Measurements from ENCODE around the gene PMM1. TPM values are rescaled to one million over a fixed set of nuclear protein-coding genes. Genes with fewer than 3 reads are reported as not detected.

Gene PMM1
- total and polyA plus RNA-seq, 2 of the 13 experiments (the other 11 are each of a cell fraction or from before 2014, with no cell fraction given) = 17.8 to 95.6 TPM

GRCh38 chr22:41620589-41621098 lies 31.0 kb upstream of the PMM1 start, which contains the start of gene DESI1 (continued):
- TF ChIP-seq, protein P1, sequence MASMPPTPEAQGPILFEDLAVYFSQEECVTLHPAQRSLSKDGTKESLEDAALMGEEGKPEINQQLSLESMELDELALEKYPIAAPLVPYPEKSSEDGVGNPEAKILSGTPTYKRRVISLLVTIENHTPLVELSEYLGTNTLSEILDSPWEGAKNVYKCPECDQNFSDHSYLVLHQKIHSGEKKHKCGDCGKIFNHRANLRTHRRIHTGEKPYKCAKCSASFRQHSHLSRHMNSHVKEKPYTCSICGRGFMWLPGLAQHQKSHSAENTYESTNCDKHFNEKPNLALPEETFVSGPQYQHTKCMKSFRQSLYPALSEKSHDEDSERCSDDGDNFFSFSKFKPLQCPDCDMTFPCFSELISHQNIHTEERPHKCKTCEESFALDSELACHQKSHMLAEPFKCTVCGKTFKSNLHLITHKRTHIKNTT (CRISPR knock-in tag; IDR thresholded peaks at IDR 0.05) = no peak
- TF ChIP-seq NONO (IDR thresholded peaks at IDR 0.05) = no peak
- peak; percentile 15; the same call in 1 of the 2 replicates for TF ChIP-seq NONO (CRISPR knock-in tag; conservative IDR thresholded peaks at IDR 0.05)
- TF ChIP-seq ZNF274 (CRISPR knock-in tag; IDR thresholded peaks at IDR 0.05) = peak; percentile 51; the same call in 1 of the 2 replicates
- peak; percentile 46; the same call in 1 of the 2 replicates for TF ChIP-seq ZNF772 (CRISPR knock-in tag; IDR thresholded peaks at IDR 0.05)
- TF ChIP-seq, protein P2, sequence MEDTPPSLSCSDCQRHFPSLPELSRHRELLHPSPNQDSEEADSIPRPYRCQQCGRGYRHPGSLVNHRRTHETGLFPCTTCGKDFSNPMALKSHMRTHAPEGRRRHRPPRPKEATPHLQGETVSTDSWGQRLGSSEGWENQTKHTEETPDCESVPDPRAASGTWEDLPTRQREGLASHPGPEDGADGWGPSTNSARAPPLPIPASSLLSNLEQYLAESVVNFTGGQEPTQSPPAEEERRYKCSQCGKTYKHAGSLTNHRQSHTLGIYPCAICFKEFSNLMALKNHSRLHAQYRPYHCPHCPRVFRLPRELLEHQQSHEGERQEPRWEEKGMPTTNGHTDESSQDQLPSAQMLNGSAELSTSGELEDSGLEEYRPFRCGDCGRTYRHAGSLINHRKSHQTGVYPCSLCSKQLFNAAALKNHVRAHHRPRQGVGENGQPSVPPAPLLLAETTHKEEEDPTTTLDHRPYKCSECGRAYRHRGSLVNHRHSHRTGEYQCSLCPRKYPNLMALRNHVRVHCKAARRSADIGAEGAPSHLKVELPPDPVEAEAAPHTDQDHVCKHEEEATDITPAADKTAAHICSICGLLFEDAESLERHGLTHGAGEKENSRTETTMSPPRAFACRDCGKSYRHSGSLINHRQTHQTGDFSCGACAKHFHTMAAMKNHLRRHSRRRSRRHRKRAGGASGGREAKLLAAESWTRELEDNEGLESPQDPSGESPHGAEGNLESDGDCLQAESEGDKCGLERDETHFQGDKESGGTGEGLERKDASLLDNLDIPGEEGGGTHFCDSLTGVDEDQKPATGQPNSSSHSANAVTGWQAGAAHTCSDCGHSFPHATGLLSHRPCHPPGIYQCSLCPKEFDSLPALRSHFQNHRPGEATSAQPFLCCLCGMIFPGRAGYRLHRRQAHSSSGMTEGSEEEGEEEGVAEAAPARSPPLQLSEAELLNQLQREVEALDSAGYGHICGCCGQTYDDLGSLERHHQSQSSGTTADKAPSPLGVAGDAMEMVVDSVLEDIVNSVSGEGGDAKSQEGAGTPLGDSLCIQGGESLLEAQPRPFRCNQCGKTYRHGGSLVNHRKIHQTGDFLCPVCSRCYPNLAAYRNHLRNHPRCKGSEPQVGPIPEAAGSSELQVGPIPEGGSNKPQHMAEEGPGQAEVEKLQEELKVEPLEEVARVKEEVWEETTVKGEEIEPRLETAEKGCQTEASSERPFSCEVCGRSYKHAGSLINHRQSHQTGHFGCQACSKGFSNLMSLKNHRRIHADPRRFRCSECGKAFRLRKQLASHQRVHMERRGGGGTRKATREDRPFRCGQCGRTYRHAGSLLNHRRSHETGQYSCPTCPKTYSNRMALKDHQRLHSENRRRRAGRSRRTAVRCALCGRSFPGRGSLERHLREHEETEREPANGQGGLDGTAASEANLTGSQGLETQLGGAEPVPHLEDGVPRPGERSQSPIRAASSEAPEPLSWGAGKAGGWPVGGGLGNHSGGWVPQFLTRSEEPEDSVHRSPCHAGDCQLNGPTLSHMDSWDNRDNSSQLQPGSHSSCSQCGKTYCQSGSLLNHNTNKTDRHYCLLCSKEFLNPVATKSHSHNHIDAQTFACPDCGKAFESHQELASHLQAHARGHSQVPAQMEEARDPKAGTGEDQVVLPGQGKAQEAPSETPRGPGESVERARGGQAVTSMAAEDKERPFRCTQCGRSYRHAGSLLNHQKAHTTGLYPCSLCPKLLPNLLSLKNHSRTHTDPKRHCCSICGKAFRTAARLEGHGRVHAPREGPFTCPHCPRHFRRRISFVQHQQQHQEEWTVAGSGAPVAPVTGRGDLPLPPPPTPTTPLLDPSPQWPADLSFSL (CRISPR knock-in tag; IDR thresholded peaks at IDR 0.05) = no peak
- TF ChIP-seq ZNF75D (CRISPR knock-in tag; IDR thresholded peaks at IDR 0.05; ENCODE audit: borderline replicate concordance) = no peak
- TF ChIP-seq NCOA5 (CRISPR knock-in tag; IDR thresholded peaks at IDR 0.05) = no peak
- no peak for TF ChIP-seq ZFP1 (CRISPR knock-in tag; IDR thresholded peaks at IDR 0.05)
- TF ChIP-seq ZNF256 (CRISPR knock-in tag; conservative IDR thresholded peaks at IDR 0.05) = no peak
- TF ChIP-seq CBX2 (IDR thresholded peaks at IDR 0.05; ENCODE audit: low read depth, low read length) = no peak
- no peak for TF ChIP-seq CBX2 (CRISPR knock-in tag; IDR thresholded peaks at IDR 0.05; ENCODE audit: low read depth)
- 0 out of 2 replicates have a peak, but pooled peaks have one; percentile 68 for TF ChIP-seq ZNF572 (CRISPR knock-in tag; IDR thresholded peaks at IDR 0.05)
- TF ChIP-seq PLRG1 (conservative IDR thresholded peaks at IDR 0.05) = no peak
- TF ChIP-seq RORA (CRISPR knock-in tag; IDR thresholded peaks at IDR 0.05) = no peak
- TF ChIP-seq RBFOX2 (IDR thresholded peaks at IDR 0.05; ENCODE audit: low read depth, low read length) = peak; percentile 89
- 0 out of 2 replicates have a peak, but pooled peaks have one; percentile 28 for TF ChIP-seq KLF15 (CRISPR knock-in tag; IDR thresholded peaks at IDR 0.05; ENCODE audit: borderline replicate concordance)
- no peak for TF ChIP-seq RCOR2 (CRISPR knock-in tag; IDR thresholded peaks at IDR 0.05)
- TF ChIP-seq ELF1 (CRISPR knock-in tag; IDR thresholded peaks at IDR 0.05) = peak; percentile 39; the same call in 1 of the 2 replicates
- no peak for TF ChIP-seq ZNF326 (CRISPR knock-in tag; IDR thresholded peaks at IDR 0.05; ENCODE audit: borderline replicate concordance)
- no peak for TF ChIP-seq IRF1 (CRISPR knock-in tag; IDR thresholded peaks at IDR 0.05; ENCODE audit: low read depth)
- TF ChIP-seq, protein P3, sequence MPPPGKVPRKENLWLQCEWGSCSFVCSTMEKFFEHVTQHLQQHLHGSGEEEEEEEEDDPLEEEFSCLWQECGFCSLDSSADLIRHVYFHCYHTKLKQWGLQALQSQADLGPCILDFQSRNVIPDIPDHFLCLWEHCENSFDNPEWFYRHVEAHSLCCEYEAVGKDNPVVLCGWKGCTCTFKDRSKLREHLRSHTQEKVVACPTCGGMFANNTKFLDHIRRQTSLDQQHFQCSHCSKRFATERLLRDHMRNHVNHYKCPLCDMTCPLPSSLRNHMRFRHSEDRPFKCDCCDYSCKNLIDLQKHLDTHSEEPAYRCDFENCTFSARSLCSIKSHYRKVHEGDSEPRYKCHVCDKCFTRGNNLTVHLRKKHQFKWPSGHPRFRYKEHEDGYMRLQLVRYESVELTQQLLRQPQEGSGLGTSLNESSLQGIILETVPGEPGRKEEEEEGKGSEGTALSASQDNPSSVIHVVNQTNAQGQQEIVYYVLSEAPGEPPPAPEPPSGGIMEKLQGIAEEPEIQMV (CRISPR knock-in tag; IDR thresholded peaks at IDR 0.05; ENCODE audit: low read depth) = no peak
- peak; percentile 32; the same call in 1 of the 2 replicates for TF ChIP-seq RXRB (CRISPR knock-in tag; IDR thresholded peaks at IDR 0.05; ENCODE audit: borderline replicate concordance)

Data from HepG2 (cell line).